Memory B cell (primary cell): ENCODE data around the gene IFFO2.
A peak's percentile ranks its signal among the peaks of the same experiment; 100 is the strongest.

ENCODE experiments used
- ATAC-seq: fragments of 150-1000 bp; cut with Tn5 transposase; 2 replicates; pipeline ENCODE4 v1.10.0; 2021; ENCODE audit warnings: low read depth, mild to moderate bottlenecking, moderate library complexity
- DNase-seq, 2 donors: peaks; one replicate each; pipeline ENCODE4 v3.0.0; 2022; ENCODE audit warnings: low spot score in 2 of 2
- H3K27ac Mint-ChIP-seq: one replicate; pipeline ENCODE4 v1.8.0; 2022; ENCODE audit warnings: mild to moderate bottlenecking, moderate library complexity, mixed read lengths
- H3K27me3 Mint-ChIP-seq: one replicate; pipeline ENCODE4 v1.8.0; 2022; ENCODE audit warnings: mixed read lengths
- H3K36me3 Mint-ChIP-seq: one replicate; pipeline ENCODE4 v1.8.0; 2022; ENCODE audit warnings: mild to moderate bottlenecking, mixed read lengths
- H3K4me1 Mint-ChIP-seq: one replicate; pipeline ENCODE4 v1.8.0; 2022; ENCODE audit warnings: mixed read lengths
- H3K4me3 Mint-ChIP-seq: one replicate; pipeline ENCODE4 v1.8.0; 2022; ENCODE audit warnings: mild to moderate bottlenecking, moderate library complexity, mixed read lengths
- H3K9me3 Mint-ChIP-seq: one replicate; pipeline ENCODE4 v1.8.0; 2022; ENCODE audit warnings: mixed read lengths

The IFFO2 gene

GRCh38 chr1:18981242-18981641 is 24.8 kb upstream of the IFFO2 start:
- ATAC-seq = no peak
- no peak overlapping the region for H3K27ac Mint-ChIP-seq
- peaks cover 6% of the 10 kb centered on the region for H3K36me3 Mint-ChIP-seq
- H3K4me1 Mint-ChIP-seq = no peaks in the 10 kb centered on the region
- peaks cover 17% of the 10 kb centered on the region for H3K9me3 Mint-ChIP-seq
- H3K27me3 Mint-ChIP-seq = peaks cover 36% of the 10 kb centered on the region
- no peak for DNase-seq
- no peak overlapping the region for H3K4me3 Mint-ChIP-seq

- H3K27ac Mint-ChIP-seq = no peak overlapping the region
- H3K4me3 Mint-ChIP-seq = no peak overlapping the region
- peaks cover 17% of the 10 kb centered on the region for H3K9me3 Mint-ChIP-seq
- DNase-seq (no peak), ATAC-seq (no peak)
- H3K27me3 Mint-ChIP-seq = peaks cover 39% of the 10 kb centered on the region
- H3K4me1 Mint-ChIP-seq = no peaks in the 10 kb centered on the region
- H3K36me3 Mint-ChIP-seq = peaks cover 6% of the 10 kb centered on the region
Observed at GRCh38 chr1:18978706-18979105, 22.2 kb upstream of the IFFO2 start.

DNA sequence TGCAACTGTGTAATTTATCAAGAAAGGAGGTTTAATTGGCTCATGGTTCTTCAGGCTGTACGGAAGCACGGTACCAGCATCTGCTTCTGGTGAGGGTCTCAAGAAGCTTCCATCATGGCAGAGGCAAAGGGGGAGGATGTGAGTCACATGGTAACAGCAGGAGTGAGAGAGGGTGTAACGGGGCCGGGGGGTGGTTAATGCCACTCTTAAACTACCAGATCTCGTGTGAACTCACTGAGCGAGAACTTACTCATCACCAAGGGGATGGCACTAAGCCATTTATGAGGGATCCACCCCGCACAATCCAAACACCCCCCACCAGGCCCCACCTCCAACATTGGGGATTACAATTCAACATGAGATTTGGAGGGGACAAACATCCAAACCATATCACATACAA is 21.0 kb upstream of the IFFO2 start:
- no peak overlapping the region for H3K27ac Mint-ChIP-seq
- peaks cover 17% of the 10 kb centered on the region for H3K9me3 Mint-ChIP-seq
- peaks cover 42% of the 10 kb centered on the region for H3K27me3 Mint-ChIP-seq
- ATAC-seq (no peak), DNase-seq (no peak)
- H3K4me3 Mint-ChIP-seq = no peak overlapping the region
- H3K36me3 Mint-ChIP-seq = peaks cover 6% of the 10 kb centered on the region
- H3K4me1 Mint-ChIP-seq = no peaks in the 10 kb centered on the region

- Mint-ChIP-seq H3K9me3 (peaks cover 12% of the 10 kb centered on the region), H3K36me3 (peaks cover 3% of the 10 kb centered on the region), H3K4me3 (no peak overlapping the region), H3K27ac (no peak overlapping the region), H3K4me1 (no peaks in the 10 kb centered on the region), H3K27me3 (peaks cover 34% of the 10 kb centered on the region)
- DNase-seq (no peak), ATAC-seq (no peak)
Observed at GRCh38 chr1:18976096-18976495, 19.6 kb upstream of the IFFO2 start.

- DNase-seq (no peak), ATAC-seq (no peak)
- H3K4me3 Mint-ChIP-seq = no peak overlapping the region
- H3K27ac Mint-ChIP-seq = no peak overlapping the region
- no peaks in the 10 kb centered on the region for H3K36me3 Mint-ChIP-seq
- no peaks in the 10 kb centered on the region for H3K4me1 Mint-ChIP-seq
- peaks cover 22% of the 10 kb centered on the region for H3K27me3 Mint-ChIP-seq
- no peaks in the 10 kb centered on the region for H3K9me3 Mint-ChIP-seq
Observed at GRCh38 chr1:18974606-18975005, 18.1 kb upstream of the IFFO2 start.

DNA sequence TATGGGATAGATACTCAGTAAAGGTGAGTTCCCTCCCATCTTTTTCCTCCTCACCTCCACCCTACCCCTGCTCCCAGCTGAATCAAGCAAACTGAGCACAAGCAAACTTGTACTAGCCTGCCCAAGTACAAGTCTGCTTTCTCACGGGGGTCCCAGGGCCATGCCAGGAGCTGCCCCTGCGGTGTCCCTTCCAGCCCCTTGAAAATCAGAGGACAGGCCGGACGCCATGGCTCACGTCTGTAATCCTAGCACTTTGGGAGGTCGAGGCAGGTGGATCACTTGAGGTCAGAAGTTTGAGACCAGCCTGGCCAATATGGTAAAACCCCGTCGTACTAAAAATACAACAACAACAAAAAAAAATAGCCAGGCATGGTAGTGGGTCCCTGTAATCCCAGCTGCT is 17.5 kb upstream of the IFFO2 start:
- ATAC-seq (no peak), DNase-seq (no peak)
- Mint-ChIP-seq H3K27ac (no peak overlapping the region), H3K4me1 (no peaks in the 10 kb centered on the region), H3K4me3 (no peak overlapping the region), H3K27me3 (peaks cover 19% of the 10 kb centered on the region), H3K9me3 (no peaks in the 10 kb centered on the region), H3K36me3 (no peaks in the 10 kb centered on the region)

- H3K36me3 Mint-ChIP-seq = no peaks in the 10 kb centered on the region
Observed at GRCh38 chr1:18973446-18973955, 17.0 kb upstream of the IFFO2 start.

DNA sequence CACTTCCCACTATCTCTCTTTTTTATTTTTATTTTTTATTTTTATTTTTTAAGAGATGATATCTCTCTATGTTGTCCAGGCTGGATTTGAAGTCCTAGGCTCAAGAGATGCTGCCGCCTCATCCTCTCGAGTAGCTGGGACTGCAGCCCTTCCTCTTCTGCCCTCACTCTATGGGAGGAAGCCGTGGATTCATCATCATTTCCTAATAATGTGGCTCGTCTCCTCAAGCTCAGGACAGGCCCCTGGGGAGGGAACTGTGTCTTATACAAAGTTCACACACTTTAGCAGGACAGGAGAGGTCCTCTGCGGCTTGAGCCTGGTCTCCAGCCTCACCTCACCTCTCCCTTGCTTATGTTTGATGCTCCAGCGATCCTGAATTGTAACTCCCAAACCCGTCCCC is 16.5 kb upstream of the IFFO2 start:
- ATAC-seq = no peak
- Mint-ChIP-seq H3K9me3 (no peaks in the 10 kb centered on the region), H3K27me3 (peaks cover 17% of the 10 kb centered on the region), H3K36me3 (no peaks in the 10 kb centered on the region), H3K27ac (no peak overlapping the region), H3K4me1 (no peaks in the 10 kb centered on the region), H3K4me3 (no peak overlapping the region)
- no peak for DNase-seq

More at GRCh38 chr1:18973446-18973955, 17.0 kb upstream of the IFFO2 start:
- H3K4me3 Mint-ChIP-seq = no peak overlapping the region
- DNase-seq = no peak
- H3K9me3 Mint-ChIP-seq = no peaks in the 10 kb centered on the region
- H3K27ac Mint-ChIP-seq = no peak overlapping the region
- no peak for ATAC-seq
- H3K4me1 Mint-ChIP-seq = no peaks in the 10 kb centered on the region
- peaks cover 16% of the 10 kb centered on the region for H3K27me3 Mint-ChIP-seq

GRCh38 chr1:18972531-18972930 is 16.1 kb upstream of the IFFO2 start:
- Mint-ChIP-seq H3K9me3 (no peaks in the 10 kb centered on the region), H3K4me1 (no peaks in the 10 kb centered on the region), H3K36me3 (no peaks in the 10 kb centered on the region), H3K27me3 (peaks cover 17% of the 10 kb centered on the region), H3K4me3 (no peak overlapping the region), H3K27ac (no peak overlapping the region)
- ATAC-seq = peak; percentile 69
- DNase-seq = no peak

DNA sequence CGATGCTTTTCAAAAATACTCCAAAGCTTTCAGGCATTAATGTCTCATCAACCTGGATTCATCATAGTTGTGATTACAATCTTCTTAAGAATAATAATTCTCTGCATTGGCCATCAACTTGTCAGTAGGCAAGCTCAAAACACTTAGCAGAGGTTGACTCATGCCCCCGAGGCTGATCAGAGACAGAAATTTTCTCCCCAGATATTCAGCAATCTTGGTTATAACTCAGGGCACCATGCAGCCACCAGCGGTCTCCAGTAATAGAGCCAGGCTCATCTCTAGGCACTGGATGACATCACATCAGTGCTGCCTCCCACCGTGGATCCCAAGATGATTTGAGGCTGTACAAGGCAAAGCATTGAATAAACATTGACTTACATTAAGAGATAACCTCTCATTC is 14.3 kb upstream of the IFFO2 start:
- DNase-seq (no peak), ATAC-seq (no peak)
- Mint-ChIP-seq H3K27ac (no peak overlapping the region), H3K36me3 (no peaks in the 10 kb centered on the region), H3K4me1 (no peaks in the 10 kb centered on the region), H3K27me3 (peaks cover 10% of the 10 kb centered on the region), H3K4me3 (no peak overlapping the region), H3K9me3 (no peaks in the 10 kb centered on the region)

DNA sequence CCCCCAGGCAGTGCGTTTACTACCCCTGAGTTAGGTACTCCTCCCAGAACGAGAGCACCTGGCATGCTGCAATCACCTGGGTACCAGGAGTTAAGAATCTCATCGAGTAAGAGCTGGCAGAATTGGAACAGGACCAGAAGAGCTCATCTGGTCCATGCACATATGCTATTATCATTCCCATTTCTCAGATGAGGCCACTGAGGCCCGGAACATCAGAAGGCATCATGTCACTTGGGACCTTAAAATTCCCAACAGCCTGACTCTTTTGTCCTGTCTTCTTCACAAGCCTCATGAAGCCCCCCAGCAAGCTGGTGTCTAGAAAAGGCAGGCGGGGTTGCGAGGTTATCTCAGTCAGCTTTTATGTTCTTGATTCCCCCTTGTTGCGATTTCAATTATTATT is 13.9 kb upstream of the IFFO2 start:
- peaks cover 7% of the 10 kb centered on the region for H3K27me3 Mint-ChIP-seq
- no peak for ATAC-seq
- H3K36me3 Mint-ChIP-seq = no peaks in the 10 kb centered on the region
- DNase-seq = no peak
- no peaks in the 10 kb centered on the region for H3K9me3 Mint-ChIP-seq
- no peak overlapping the region for H3K4me3 Mint-ChIP-seq
- H3K27ac Mint-ChIP-seq = no peak overlapping the region
- no peaks in the 10 kb centered on the region for H3K4me1 Mint-ChIP-seq

- no peaks in the 10 kb centered on the region for H3K4me1 Mint-ChIP-seq
- H3K36me3 Mint-ChIP-seq = no peaks in the 10 kb centered on the region
- H3K4me3 Mint-ChIP-seq = no peak overlapping the region
- peaks cover 5% of the 10 kb centered on the region for H3K27me3 Mint-ChIP-seq
- no peak for DNase-seq
- H3K9me3 Mint-ChIP-seq = no peaks in the 10 kb centered on the region
- ATAC-seq = no peak
- H3K27ac Mint-ChIP-seq = no peak overlapping the region
Observed at GRCh38 chr1:18967066-18967690, 10.7 kb upstream of the IFFO2 start.

DNA sequence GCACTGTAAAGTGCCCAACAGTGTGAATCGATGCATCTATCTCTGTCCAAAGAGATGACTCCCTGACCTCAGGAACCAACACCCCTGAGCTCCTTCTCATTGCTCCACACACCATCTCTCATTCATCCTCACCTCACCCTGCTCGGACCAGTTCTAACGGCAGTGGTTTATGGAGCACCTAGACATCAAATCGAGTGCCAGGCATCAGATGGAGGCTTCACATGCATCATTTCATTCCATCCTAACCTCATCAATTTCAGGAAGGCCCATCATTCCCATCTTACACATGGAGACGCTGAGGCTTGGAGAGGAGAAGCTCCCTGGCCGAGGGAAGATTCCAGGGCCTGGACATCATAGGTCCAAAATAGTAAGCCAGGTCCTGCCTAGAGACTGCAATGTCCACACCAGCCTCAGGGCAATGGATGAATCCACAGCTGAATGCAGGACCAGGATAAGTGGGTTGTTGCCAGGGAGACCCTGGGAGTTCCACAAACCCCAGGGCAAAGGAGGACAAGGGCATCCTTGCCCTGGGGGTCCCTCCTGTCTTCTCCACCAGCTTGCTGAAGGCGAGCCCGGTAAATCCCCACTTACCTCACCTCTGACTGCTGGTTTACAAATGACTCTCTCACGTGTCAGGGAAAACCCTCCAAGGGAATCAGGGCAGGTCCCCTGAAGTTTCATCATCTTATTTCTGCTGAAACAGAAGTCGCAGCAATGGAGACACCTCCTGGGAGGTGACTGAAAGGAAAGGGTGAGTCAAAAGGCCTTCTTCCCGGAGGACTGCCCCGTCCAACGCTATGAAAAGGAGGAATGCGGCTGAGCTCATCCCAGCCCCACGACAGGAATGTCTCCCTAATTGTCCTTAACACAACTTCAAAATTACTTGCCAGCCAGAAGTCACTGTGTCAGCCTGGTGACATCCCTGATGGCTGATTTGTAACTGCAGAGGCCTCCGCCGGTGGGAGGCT is 9.0 kb upstream of the IFFO2 start:
- Mint-ChIP-seq H3K9me3 (no peaks in the 10 kb centered on the region), H3K27ac (no peak overlapping the region), H3K36me3 (no peaks in the 10 kb centered on the region), H3K4me3 (no peak overlapping the region), H3K4me1 (no peaks in the 10 kb centered on the region), H3K27me3 (peaks cover 5% of the 10 kb centered on the region)
- DNase-seq (no peak), ATAC-seq (no peak)

GRCh38 chr1:18963968-18964367 is 7.5 kb upstream of the IFFO2 start:
- Mint-ChIP-seq H3K36me3 (no peaks in the 10 kb centered on the region), H3K4me3 (no peak overlapping the region), H3K27ac (no peak overlapping the region), H3K27me3 (peaks cover 7% of the 10 kb centered on the region), H3K4me1 (no peaks in the 10 kb centered on the region), H3K9me3 (no peaks in the 10 kb centered on the region)
- no peak for ATAC-seq
- DNase-seq = no peak
